Kasumi-1 (cell line): ENCODE results near the gene ADGRG6.
"Not testable (repeated sequence)": the region's sequence is repeated elsewhere in the genome, so short reads cannot be mapped to it uniquely, and the experiment has no call there.

ENCODE experiments used
- DNase-seq, 2 experiments: peaks; one replicate each; lab custom pipeline; 2025; lab: John Stamatoyannopoulos, UW

Gene ADGRG6

DNA sequence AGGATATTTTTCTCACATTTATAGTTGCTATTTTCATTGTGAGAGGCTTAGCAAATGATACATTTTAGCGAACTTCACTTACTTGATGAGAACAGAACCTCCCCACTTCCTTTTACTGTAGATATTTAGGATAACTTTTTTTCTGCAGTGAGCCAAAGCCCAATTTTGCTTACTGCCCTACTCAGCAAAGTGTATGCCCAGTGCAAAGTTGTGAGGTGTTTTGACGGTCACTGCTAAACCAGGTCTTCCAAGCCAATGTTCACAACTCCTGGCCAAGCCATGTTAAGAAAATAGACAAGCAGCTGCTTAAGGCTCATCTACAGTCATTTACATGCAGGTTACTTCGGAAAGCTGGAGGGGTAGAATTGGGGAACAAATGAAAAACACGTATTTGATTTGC lies 144.8 kb downstream of the ADGRG6 start:
- DNase-seq: no peak

- DNase-seq: no peak
Observed at GRCh38 chr6:142448091-142448729, 146.4 kb downstream of the ADGRG6 start.

DNA sequence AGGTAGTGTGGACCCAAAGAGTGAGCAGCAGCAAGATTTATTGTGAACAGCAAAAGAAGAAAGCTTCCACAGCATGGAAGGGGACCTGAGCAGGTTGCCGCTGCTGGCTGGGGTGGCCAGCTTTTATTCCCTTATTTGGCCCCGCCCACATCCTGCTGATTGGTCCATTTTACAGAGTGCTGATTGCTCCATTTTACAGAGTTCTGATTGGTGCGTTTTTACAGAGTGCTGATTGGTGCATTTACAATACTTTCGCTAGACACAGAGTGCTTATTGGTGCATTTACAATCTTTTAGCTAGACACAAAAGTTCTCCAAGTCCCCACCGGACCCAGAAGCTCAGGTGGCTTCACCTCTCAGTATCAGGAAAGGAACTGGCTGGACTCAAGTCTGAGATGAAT lies 149.0 kb downstream of the ADGRG6 start:
- DNase-seq: not testable (repeated sequence)

- no peak for DNase-seq
Observed at GRCh38 chr6:142452993-142453392, 151.2 kb downstream of the ADGRG6 start.

DNA sequence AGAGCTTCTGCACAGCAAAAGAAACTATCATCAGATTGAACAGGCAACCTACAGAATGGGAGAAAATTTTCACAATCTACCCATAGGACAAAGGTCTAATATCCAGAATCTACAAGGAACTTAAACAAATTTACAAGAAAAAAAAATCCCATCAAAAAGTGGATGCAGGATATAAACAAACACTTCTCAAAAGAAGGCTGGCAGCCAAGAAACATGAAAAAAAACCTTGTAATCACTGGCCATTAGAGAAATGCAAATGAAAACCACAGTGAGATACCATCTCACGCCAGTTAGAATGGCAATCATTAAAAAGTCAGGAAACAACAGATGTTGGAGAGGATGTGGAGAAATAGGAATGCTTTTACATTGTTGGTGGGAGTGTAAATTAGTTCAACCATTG lies 152.4 kb downstream of the ADGRG6 start:
- DNase-seq: not testable (repeated sequence)

GRCh38 chr6:142454848-142455247 lies 153.0 kb downstream of the ADGRG6 start:
- DNase-seq: not testable (repeated sequence)

- DNase-seq: no peak
Observed at GRCh38 chr6:142455957-142456589, 154.3 kb downstream of the ADGRG6 start.

DNA sequence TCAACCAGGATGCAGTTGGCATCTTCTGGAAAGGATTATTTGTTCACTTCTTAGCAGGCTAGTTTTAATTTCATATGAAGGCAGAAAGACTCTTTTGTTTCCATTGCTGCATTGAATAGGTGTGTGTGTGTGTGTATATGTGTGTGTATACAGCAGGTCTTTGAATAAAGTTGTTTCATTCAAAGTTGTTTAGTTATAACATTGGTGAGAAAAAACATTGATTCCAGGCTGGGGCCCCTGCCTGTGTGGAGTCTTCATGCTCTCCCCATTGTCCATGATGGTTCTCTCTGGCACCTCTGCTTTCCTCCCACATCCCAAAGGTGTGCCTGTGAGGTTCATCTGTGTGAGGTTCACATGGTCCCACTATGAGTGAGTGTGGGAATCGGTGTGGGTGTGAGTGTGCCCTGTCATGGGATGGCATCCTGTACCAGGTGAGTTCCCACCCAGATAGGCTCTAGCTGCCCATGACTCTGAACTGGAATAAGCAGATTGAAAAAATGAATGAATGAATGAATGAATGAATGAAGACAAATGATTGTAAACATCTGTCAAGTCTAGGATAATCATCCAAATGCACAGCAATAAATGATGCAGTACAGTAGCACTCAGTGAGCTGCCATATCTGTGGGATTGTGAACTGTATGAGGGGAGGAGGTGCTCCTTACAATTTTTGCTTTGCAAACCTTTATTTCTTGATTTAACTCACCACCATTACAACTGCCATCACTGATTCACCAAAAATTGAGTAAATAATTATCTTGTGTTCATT lies 156.0 kb downstream of the ADGRG6 start:
- DNase-seq: no peak

DNA sequence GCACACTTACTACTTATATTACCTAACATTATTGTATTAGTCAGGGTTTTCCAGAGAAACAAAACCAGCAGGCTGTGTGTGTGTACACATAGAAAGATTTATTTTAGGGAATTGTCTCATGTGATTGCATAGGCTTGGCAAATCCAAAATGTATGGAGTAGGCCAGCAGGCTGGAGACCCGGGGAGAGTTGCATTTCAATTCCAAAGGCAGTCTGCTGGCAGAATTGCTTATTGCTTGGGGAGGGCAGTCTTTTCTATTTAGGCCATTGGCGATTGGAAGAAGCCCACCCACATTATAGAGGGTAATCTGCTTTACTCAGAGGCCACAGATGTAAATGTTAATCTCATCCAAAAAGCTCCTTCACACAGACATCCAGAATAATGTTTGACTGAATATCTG lies 157.0 kb downstream of the ADGRG6 start:
- no peak for DNase-seq

- DNase-seq: no peak
Observed at GRCh38 chr6:142459271-142459670, 157.5 kb downstream of the ADGRG6 start.

DNA sequence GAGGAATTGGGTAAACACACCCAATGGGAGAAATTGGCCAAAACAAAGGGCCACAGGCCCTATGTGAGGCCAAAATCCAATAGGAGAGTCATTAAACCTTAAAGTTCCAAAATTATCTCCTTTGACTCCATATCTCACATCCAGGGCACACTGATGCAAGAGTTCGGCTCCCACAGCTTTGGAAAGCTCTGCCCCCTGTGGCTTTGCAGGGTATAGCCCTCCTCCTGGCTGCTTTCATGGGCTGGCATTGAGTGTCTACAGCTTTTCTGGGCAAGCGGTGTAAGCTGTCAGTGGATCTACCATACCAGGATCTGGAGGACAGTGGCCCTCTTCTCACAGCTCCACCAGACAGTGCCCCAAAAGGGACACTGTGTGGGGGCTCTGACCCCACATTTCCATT lies 160.5 kb downstream of the ADGRG6 start:
- DNase-seq: no peak

DNA sequence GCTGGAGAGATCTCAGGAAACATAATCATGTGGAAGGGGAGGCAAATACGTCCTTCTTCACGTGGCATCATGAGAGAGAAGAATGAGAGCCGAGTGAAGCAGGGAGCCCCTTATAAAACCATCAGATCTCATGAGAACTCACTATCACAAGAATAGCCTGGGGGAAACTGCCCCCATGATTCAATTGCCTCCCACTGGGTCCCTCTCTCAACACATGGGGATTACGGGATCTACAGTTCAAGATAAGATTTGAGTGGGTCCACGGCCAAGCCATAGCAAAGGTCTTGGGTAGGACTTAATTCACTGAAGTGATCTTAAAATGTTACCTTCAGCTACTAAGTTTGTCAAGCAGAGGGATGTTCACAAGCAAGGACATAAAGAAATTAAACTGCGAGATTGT lies 162.2 kb downstream of the ADGRG6 start:
- no peak for DNase-seq

DNA sequence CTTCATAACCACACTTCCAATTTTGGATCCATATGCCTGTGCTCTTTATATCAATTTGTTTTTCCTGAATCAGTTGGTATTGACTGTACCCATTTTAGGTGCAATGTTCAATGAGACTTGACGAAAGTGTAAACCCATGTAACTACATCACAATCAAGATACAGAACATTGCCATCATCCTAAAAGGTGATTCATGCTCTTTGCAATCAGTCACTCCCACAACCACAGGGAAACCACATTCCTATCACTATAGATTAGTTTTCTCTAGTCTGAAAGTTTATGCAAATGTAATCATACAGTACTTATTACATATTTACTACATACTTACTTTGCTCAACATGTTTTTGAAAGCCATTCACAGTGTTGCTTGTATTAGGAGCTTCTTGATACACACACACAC lies 167.4 kb downstream of the ADGRG6 start:
- no peak for DNase-seq

DNA sequence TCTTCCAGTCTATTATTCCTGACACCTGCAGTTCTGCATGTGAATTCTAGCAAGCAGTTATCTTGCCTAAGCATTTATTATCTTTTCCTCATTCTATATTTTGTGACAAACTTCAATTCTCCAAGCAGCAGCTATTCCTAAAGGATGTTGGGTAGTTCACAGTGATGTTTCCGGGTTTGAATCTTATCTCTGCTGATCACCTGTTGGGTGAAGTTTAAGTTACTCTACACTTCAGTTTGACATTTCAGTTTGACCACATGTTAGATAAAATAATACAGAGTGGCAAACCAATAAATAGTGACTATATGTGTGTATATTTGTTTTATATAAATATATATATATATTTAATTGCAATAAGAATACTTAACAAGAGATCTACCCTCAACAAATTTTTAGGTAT lies 168.6 kb downstream of the ADGRG6 start:
- DNase-seq: no peak

DNA sequence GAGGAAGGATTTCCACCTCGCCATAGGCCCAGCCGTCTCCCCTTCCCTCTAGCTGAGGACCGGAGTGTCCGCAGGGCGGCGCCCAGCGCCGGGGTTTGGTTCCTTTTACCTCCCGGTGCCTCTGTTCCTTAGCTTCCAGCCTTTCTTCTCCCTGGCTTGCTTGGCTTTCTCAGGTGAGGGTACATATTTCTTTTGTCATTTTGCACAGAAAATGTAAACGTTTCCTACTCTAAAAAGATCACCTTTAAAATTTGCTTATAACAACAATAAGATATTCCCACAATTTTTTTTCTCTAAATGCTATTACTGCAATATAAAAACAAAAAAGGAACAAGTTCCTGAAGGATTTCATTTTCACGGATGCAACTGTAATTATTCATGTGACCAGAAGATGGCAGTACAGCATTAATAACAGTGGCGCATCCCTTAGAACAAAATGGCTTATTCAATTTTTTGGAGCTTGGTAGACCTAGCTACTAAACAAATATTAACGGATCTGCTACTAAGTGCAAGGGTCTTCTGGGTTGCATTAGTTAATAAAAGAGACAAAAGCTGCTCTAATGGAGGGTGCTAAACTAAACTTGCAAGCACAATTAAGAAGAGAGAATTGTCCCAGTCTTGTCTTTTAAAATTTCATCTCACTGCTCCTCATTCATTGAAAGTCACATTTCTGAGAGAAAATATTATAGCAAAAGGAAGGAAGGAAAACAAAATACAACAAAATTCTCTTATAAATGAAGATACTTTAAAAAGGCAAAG lies 172.9 kb downstream of the ADGRG6 start:
- DNase-seq: peak; percentile 58 to 73

DNA sequence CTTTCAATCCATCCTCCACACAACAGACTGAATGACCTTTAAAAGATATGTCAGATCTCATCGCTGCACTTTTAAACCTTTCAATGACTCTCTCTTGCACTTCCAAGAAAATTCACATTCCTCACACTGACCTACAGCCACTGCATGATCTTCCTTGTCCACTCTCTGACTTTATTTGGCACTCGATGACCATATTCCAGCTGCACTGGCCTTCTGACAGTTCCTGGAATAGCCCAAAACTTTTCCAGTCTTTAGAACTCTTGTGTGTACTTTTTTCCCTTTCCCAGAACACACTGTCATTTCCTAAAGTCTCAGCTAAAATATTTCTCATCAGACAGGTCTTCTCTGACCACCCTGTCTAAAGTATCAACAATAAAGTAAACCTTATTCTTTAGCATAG lies 174.6 kb downstream of the ADGRG6 start:
- DNase-seq: no peak

DNA sequence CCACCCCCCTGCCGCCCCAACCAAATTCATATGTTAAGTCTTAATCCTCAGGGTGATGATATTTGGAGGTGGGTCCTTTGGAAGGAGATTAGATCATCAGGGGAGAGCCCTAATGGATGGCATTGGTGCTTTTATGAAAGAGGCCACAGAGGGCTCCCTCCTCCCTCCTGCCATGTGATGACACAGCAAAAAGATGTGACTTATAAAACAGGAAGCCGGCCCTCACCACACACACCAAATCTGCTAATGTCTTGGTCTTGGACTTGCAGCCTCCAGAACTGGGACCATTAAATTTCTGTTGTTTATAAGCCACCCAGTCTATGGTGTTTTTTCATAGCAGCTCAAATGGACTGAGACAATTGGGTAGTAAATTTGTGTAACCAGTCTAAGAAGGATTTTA lies 176.3 kb downstream of the ADGRG6 start:
- peak; percentile 62 to 65 for DNase-seq

- no peak for DNase-seq
Observed at GRCh38 chr6:142481466-142481865, 179.7 kb downstream of the ADGRG6 start.

DNA sequence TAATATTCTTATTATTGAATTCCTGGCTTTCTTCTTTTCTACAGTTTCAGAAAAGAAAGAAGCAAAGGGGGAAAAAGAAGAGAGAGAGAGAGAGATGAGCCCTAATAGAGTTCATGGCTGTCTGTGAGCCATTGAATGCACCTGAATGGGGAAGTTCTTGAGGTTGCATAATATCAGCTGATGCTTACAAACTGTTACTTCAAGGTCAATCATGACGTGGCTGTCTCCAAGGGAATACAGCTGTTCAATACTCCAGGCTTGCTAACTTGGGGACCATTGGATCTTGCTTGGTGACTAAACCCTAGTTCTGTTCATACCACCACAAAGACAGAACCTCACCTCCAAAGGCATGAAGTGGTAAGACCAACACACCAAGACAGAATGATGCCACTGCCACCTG lies 180.4 kb downstream of the ADGRG6 start:
- DNase-seq: no peak

DNA sequence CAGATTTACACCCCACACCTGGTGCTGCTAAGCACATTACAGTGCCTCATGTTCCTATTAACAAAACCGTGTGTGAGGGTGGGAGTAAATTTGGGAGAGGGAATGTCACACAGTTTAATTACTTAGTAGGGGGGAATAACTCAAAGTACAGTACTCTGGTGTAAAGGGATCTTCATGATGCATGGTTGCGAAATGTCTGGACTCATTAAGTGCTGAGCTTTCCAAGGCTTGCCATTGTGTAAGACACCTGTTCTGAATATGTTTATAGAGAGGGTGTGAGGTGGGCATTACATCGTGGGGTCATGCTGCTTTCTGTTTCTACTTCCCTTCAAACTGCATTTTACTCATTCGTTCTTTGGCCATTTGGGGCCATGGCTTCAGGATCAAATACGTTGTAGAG lies 181.2 kb downstream of the ADGRG6 start:
- no peak for DNase-seq

DNA sequence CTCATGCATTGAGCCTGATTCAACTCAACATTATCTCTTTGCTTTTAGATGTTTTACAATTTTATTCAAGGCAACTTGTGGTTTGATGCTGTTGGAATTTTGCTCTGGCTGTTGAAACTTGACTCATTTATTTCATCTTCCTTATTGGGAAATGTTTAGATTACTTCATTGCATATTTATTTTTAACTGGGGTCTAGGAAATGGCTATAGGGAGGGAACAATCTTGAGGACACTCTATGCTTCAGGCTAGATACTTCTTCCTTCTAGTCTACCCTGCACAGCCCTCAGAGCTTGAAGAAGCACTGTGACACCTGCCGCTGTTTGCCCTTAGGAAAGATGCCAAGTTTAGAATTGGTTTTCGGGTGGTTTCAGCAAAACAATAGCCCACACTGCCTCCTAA lies 183.4 kb downstream of the ADGRG6 start:
- DNase-seq: no peak
